Stimulated activated naive CD4-positive, alpha-beta T cell (primary cell): Measurements from ENCODE around the gene SENP2.
"Not testable (repeated sequence)": the region's sequence is repeated elsewhere in the genome, so short reads cannot be mapped to it uniquely, and the experiment has no call there.

Experiments used
- DNase-seq, 6 experiments: peaks; one replicate each; lab custom pipeline; 2025; lab: John Stamatoyannopoulos, UW

SENP2 gene

DNA sequence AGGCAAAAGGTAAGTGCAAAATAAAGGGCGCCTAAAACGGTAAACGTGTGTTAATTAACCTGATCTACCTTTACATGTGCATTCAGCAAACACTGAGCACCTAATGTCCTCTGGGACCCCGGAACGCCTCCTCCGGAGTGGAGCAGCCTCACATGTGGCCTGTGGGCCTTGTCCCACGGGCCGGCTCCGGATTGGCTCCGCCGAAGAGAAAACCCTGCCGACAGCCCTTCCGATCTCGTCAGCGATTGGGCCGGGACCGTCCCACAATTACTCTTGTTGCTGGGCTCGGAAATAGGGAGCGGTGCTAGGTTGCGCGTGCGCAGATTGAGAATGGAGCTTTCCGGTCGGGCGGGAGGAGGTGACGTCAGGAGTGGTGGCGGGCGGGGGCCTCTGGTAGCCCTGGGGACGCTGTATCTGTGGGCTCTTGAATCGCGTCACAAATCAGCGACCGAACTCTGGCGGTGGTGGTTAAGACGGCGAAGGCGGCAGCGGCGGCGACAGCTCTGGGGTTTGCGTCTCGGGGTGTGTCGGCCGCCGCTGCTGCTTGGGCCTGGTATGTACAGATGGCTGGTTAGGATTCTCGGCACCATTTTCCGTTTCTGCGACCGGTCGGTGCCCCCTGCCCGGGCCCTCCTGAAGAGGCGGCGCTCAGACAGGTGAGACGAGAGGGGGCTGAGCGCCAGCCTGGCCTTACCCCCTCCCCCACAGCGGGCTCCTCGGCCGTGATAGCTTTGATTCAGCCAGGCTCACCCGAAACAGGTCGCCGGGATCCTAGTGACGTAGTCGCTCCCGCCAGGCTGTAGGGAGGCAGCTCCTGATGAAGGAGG is at the start of gene SENP2:
Gene SENP2, plus strand, starts transcription at position 437 of the 827 bp plus-strand sequence. Its CDS starts 119 bp downstream, at position 556.
- peak; percentile 96 to 99 (median 99) for DNase-seq

DNA sequence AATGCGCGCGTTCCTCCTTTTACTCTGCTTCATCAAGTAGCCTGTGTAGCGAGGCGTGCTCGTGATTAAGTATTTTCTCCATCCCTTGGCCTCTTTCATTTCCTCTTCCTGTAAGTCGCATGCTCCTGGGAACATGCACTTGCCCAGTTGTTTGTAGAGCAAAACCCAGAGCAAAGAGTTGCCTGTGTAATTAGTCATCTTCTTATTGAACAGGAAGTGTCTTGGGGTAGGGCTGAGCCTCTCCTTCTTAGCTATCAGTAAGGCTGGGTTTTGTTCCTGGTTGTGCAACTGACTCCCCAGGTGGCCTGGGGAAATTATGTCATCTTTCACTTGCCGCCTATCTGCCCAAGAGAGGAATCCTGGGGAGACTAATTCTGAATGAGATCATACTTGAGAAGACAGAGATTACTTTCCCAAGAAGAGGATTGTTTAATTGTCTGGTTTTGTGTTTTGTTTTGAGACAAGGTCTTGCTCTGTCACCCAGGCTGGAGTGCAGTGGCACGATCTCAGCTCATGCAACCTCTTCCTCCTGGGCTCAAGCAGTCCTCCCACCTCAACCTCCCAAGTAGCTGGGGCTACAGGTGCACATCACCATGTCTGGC is 48.6 kb upstream of the SENP2 start:
- DNase-seq = no peak

DNA sequence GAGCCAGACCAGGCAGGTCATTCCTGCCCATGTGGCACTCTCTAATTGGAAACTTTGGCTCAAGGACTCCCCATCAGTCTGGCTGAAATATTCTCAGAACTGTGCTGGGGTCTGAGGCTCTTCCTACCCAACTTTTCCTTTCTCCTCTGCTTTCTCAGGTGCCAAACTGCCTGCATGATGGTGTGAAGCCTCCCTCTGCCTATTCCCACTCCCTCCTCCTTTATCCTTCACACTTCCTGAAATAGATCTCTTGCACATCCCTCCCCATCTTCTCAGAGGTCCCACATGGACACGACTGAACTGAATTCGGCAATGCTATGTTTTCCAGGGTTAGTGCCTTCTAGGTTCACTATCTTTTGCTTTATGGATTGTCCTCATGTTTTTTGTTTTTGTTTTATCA is 46.2 kb upstream of the SENP2 start:
- DNase-seq = no peak

DNA sequence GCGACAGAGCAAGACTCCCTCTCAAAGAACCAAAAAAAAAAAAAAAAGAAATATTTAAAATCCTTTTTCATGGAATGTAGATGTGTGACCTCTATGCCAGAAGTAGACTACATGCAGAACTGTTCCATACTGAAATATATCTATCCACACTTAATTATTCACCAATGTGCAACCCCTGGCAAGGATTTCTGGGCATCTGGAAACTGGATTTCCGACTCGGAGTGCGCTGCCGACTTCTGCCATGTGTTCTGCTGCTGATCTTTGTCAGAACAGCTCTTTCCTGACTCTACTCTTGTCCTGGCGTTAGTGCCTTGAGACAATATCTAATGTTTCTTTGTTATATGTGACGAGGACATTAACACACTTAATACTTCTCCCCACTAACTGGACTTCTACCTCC is 45.4 kb upstream of the SENP2 start:
- no peak for DNase-seq

- no peak for DNase-seq
These were observed 37.0 kb upstream of the SENP2 start for GRCh38 chr3:185549122-185549521.

GRCh38 chr3:185549651-185550111 is 36.4 kb upstream of the SENP2 start:
- DNase-seq = no peak

DNA sequence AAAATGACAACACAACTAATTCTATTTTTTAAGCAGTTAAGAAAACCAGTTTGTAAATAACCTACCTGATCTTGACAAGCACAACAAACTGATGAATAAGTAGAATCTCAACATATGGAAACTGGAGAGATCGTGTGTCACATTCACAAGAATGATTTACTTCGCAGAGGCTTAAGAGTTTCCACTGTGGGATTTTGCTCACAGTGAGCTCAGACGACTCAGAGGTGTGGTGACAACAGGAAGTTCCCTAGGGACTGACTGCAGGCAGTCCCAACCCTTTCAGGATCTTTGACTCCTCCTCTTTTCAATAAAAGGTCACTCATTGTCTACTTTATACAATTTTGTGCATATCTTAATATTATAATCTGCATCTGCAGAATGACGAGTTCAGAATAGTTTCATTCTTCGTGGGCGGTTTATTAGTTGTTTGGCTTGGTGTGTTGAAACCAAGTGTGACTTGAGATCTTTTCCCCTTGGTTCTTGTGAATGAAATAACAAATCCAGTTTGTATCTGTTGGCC is 33.7 kb upstream of the SENP2 start, which contains the start of gene LIPH:
Gene LIPH, minus strand, starts transcription at position 231 of the 520 bp plus-strand sequence. Its CDS starts 117 bp downstream, at position 114.
- no peak for DNase-seq

DNA sequence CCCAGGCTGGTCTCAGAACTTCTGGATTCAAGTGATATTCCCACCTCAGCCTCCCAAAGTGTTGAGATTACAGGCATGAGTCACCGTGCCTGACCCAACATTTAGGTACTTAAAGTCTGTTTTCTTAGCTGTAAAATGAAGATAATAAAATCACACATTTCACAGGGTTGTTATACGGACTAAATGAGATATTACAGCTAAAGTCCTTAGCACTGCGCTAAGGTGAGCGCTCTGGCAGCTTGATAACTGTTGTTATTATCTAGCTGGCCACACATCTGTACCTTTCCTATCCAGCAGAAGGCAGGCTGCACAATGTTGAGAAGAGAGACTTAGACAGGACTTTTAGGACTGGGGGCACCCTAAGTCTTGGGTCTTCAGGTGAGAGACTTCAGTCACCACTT is 31.0 kb upstream of the SENP2 start:
- DNase-seq = no peak

GRCh38 chr3:185555860-185556347 is 30.2 kb upstream of the SENP2 start:
- no peak for DNase-seq

GRCh38 chr3:185556640-185557039 is 29.5 kb upstream of the SENP2 start:
- not testable (repeated sequence) for DNase-seq

DNA sequence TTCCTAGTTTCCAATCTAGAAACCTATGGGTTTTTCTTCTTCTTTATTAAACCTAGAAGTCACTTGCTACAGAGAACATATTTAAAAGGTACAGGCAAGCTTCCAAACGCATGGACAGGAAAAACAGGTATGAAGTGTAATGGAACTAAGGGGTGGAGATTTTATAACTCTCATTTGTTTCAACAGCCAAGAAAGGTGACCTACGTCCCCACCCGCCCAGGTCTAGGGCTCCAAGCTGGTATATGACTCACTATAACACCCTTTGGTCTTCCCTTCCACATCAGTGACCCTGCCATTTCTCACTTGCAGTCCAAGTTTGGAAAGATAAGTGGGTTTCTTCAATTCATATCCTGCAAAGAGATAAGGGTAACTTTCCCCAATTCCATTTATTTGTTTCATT is 27.7 kb upstream of the SENP2 start:
- DNase-seq = no peak

DNA sequence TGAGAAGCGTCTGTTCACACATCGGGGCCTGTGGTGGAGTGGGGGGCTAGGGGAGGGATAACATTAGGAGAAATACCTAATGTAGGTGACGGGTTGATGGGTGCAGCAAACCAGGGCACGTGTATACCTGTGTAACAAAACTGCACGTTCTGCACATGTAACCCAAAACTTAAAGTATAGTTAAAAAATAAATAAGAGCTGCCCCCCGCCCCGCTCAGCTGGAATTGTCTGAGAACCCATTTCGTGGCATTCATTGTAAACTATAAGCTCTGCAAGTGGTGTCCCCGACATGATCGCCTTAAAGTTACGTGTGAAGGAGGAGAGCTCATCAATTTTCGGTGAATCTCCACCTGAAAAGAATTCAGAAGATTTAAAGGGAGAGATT is 26.4 kb upstream of the SENP2 start:
- DNase-seq = no peak

DNA sequence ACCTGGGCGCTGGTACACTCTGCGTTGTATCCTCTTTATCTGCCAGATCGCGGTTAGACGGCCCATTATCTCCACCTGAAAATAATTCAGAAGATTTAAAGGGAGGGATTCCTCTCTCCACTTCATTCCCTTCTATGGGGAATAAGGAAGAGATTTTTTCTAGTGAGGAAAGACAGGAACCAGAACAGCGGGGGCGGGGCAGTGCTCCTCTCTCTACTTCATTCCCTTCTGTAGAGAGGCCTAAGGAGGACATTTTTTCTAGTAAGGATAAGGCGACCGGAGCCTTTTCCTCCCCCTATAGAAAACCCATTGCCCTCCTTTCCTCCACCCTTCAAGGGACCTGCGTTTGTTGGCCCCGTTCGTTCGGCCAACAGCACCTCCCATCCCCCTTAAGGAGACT is 25.4 kb upstream of the SENP2 start:
- no peak for DNase-seq

- no peak for DNase-seq
These were observed 24.6 kb upstream of the SENP2 start for GRCh38 chr3:185561374-185561943.

- DNase-seq = peak in 1 of 6 experiments; percentile 8
These were observed 24.1 kb upstream of the SENP2 start for GRCh38 chr3:185561958-185562357.

DNA sequence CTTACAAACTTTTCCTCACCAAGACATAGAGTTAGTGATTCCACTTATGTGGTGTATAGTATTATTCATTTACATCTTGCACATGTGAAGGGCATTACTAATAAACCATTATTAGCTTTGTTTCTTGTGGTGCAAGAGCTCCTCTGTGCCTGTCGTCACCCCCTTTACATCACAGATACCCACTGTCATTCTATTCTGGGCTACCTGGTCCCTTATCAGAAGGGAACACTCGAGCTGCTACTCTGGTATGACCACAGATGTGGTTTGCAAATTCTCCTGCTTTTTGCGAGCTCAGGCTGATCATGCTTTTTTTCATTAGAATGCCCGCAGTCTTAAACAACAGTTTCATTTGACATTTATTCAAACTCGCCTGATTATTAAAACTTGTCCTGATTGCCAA is 13.9 kb upstream of the SENP2 start:
- DNase-seq = no peak

- DNase-seq = peak in 4 of 6 experiments; percentile 12 to 78 (median 63)
These were observed 10.8 kb upstream of the SENP2 start for GRCh38 chr3:185575108-185575869.

DNA sequence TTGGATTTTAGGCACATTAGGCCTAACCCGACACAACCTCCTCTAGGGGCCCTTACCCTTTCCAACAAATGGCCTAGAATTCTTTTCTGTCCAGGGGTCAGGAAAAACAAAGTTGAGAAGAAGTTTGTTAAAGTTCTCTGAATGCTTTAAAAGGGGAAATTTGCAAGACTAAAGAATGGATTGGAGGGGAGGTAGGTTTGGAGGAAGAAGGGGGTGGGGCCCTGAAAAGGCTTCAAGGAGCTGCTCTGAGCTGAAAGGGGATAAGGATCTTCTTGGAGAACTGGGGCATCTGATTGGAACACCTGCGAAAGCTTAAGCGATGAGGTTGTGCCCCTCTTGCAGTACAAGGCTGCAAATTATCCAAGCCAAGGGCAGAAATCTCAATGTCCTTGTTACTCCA is 3.9 kb upstream of the SENP2 start:
- DNase-seq = no peak

DNA sequence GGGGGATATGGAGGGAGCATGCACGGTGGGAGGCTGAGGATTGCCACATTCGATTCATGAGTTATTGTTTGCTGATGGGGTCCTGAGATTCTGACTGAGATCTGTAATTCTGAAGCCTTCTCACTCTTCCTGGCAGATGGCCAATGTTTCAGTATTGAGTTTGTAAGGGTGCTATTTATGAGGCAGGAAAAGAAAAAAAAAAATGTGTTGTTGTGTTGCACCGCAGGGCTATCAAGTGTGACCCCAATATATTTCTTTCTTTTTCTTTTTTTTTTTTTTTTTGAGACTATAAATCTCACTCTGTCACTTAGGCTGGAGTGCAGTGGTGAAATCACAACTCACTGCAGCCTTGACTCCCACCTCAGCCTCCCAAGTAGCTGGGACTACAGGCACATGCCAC is 3.2 kb upstream of the SENP2 start:
- DNase-seq = no peak

DNA sequence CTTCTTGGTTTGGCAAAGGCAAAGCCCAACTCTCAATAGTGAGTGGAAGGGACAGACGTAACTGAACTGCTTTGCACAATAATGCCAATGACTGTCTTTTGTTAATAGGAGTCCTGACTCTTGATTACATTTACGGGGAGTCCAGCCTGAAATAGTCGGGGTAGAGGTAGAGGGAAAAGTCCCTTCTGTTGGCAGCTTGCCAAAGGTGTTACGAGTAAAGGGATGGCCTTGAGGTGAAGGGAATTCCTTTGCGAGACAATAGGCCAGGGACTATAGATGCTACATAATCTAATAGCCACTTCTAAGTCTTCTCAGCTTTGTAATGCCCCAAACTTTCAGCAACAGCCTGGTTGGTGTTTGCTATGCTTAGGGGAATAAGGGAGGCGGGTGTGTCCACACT is 2.2 kb upstream of the SENP2 start:
- DNase-seq = no peak

GRCh38 chr3:185584686-185585085 is 1.4 kb upstream of the SENP2 start:
- DNase-seq = no peak

DNA sequence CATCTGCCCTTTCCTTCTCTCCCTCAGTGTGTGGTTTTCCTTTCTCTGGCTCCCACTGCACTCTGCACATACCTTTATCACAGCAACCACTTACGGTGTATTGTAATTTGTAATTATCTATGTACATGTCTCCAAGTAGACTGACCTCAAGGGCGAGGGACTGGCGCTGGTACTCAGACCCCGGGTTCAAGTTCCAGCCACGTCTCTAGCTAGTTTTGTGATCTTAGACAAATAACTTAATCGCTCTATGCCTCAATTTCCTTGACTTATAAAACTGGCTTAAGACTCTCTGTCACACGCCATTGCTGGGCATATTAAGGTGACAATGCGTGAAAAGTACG is 607 bp upstream of the SENP2 start:
- DNase-seq = no peak
